ENCODE results near the gene ING4. TPM values are rescaled to one million over a fixed set of nuclear protein-coding genes. Genes with fewer than 3 reads are reported as not detected.
A peak's percentile ranks its signal among the peaks of the same experiment; 100 is the strongest.

The ING4 gene
- polyA plus RNA-seq, 1 of the 3 experiments (the other 2 are of a cell fraction), result 96.5 TPM

GRCh38 chr12:6613015-6613775 lies 49.7 kb downstream of the ING4 start:
- Histone ChIP-seq H3K9me3 (no peaks in the 10 kb centered on the region), H3K9ac (peak overlapping the region; percentile 82), H3K9me2 (no peaks in the 10 kb centered on the region), H3K27ac (ENCODE audit: low read depth in 2 of 2, low read length in 1 of 2) (peak overlapping the region; percentile 91 to 100), H2AFZ (ENCODE audit: low read depth) (peak overlapping the region; percentile 76; the same call in 1 of the 2 replicates), H4K20me1 (ENCODE audit: insufficient read depth) (no peaks in the 10 kb centered on the region), H3K79me2 (ENCODE audit: insufficient read depth) (no peaks in the 10 kb centered on the region), H3K27me3 (ENCODE audit: insufficient read depth) (no peaks in the 10 kb centered on the region), H3K4me2 (peak overlapping the region; percentile 88), H3K36me3 (replicated peaks in 1 of 2; ENCODE audit: control insufficient read depth in 1 of 2, insufficient read depth in 2 of 2, low read length in 1 of 2) (no peaks in the 10 kb centered on the region), H3K4me3 (ENCODE audit: low read depth in 2 of 2, low read length in 1 of 2) (peak overlapping the region; percentile 27 to 37; a peak in 3 of 4 replicates), H3F3A (replicated peaks; ENCODE audit: insufficient read depth) (peaks cover 57% of the 10 kb centered on the region), H3K4me1 (ENCODE audit: control insufficient read depth in 1 of 2, insufficient read depth in 2 of 2, low read depth in 1 of 2, low read length in 1 of 2) (peaks cover 26 to 39% of the 10 kb centered on the region in 2 experiments)
- DNase-seq, result peak; percentile 72
- POLR2A ChIA-PET, result interaction anchor here (0.6 to 3.5 kb wide), 15 partner anchors 18 to 1702 kb away, joined by 3 to 35 read pairs (median 4); partner anchors contain the start of genes C12orf57, COPS7A, GAPDH and GPR162
- WGBS (ENCODE audit: low lambda C conversion rate), result 16% methylated on average over 17 of the region's 17 CpGs
- TF ChIP-seq CHD2 (IDR thresholded peaks at IDR 0.05; ENCODE audit: low read length, partially characterized antibody) (no peak), JUND (IDR thresholded peaks at IDR 0.05) (no peak), USF2 (IDR thresholded peaks at IDR 0.05; ENCODE audit: borderline replicate concordance, low read depth, low read length) (no peak), TAF1 (IDR thresholded peaks at IDR 0.05; ENCODE audit: borderline replicate concordance, low read depth, low read length) (no peak), SMC3 (IDR thresholded peaks at IDR 0.05; ENCODE audit: low read depth, low read length) (no peak), TEAD4 (IDR thresholded peaks at IDR 0.05; ENCODE audit: borderline replicate concordance, insufficient read depth) (no peak), MXI1 (IDR thresholded peaks at IDR 0.05; ENCODE audit: low read depth, low read length) (peak; percentile 17; the same call in 1 of the 2 replicates), EP300 (IDR thresholded peaks at IDR 0.05; ENCODE audit: borderline replicate concordance in 1 of 2, low read depth in 1 of 2, low read length in 1 of 2) (peak; percentile 7 to 9; a peak in 1 of 4 replicates), PBX3 (IDR thresholded peaks at IDR 0.05) (no peak), REST (IDR thresholded peaks at IDR 0.05; ENCODE audit: low read depth, low read length) (no peak), MAX (IDR thresholded peaks at IDR 0.05; ENCODE audit: low read depth) (no peak), FOSL2 (IDR thresholded peaks at IDR 0.05; ENCODE audit: borderline replicate concordance, low read depth) (no peak), GABPA (IDR thresholded peaks at IDR 0.05; ENCODE audit: low read depth) (no peak), RCOR1 (IDR thresholded peaks at IDR 0.05; ENCODE audit: low read length) (0 out of 2 replicates have a peak, but pooled peaks have one; percentile 32), YY1 (IDR thresholded peaks at IDR 0.05; ENCODE audit: low read depth) (no peak), CTCF (IDR thresholded peaks at IDR 0.05) (no peak)
- CTCF ChIA-PET, result interaction anchor here (0.7 to 2.7 kb wide), 15 partner anchors 18 to 448 kb away, joined by 3 to 9 read pairs (median 4); partner anchors contain the start of genes NOP2 and ZNF384

Measured in SK-N-SH (cell line).